GM21515 (cell line): ENCODE data around the gene EVX1.

Experiments used
- ATAC-seq: cut with Tn5 transposase; IDR thresholded peaks from one replicate; pipeline ENCODE4 v1.9.1; 2021; ENCODE audit not compliant: unreplicated experiment

Gene EVX1

DNA sequence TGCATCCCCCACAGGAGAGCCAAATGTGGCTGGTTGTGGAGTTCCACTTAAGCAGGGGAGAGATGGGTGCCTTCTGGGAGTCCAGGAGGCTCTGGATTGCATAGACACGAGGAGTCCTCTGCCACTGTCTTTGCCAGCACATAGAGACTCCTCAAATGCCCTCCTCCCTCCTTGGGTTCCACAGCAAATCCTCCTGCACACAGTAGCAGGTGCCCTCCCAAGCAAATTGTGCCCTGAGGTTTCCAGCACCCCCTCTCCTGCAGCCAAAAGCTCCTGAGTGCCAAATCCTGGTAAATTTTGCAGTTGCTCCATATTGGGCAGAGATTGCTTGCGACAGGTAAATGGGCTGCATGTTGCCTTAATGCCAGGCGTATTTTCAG is 5.8 kb downstream of the EVX1 start:
- no peak for ATAC-seq

DNA sequence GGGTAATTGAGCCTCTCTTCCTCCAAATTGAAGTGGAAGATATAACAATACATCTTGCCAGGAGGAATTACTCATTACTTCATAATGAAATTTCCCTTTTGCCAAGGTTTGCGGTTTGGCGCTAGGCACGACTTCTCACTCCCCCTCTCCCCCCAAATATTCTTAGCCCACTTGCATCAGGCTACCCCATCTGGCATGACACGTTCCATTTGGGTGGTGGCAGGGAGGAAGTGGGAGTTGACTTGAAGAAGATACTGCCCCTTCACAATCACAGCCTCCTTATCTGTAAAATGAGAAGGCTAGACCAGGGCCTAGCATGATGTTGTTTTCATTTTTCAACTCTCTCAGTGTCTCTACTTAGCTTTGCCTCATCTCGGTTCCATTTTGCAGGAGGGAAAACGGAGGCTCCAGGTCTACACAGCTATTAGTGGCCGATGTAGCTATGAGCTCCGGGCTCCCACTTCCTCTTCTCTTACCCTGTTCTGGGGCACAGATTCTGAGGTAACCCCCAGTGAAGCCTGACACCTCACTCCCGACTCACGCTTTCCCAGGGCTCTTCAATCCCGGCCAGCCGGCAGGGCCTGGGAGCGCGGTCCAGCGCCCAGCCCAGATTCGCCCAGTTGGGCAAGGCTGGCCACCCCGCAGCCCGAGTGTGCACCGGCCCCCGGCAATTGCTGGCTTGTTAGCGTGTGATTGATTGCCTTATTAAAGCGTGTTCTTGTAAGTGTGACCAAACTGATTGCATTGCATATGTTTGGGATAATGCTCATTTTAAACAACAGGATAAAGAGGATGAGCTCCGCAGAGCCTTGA is 6.5 kb downstream of the EVX1 start:
- no peak for ATAC-seq

DNA sequence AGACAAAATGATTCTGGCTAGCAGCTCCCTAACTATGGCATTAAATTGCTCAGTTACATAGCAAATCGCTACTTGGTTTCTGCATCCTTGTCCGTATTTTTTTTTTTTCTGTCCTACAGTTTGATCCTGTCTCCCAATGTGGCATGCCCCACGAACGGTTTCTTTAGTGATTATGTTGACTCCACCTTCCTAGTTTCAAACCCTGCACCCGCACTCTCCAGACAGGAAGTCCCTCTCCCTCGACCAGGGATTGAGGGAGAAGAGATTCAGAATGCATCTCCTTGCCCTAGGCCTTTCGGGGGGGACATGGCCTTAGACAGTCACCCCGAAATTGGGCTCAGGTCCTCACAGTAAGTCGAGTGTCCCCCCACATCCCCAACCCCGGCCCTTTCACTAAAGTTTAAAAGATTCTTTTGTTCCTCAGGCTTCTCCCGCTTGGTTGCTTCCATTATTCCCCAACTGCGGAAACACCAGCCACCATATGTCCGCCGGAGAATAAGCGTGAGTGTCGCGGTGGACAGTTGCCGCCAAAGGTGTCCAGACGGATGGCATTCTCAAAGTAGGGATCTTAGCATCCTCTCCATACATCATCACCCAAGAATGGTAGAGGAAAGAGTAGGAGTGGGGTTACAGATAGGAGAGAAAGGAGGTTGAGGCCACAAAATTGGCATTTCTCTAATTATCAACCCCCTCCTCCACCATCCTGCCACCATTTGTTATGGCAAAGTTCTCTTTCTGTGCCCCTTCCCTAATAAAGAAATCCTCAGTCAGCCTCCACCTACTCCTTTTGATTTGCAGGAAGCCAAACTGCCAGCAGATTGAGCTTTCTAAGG is 7.3 kb downstream of the EVX1 start:
- ATAC-seq = no peak

DNA sequence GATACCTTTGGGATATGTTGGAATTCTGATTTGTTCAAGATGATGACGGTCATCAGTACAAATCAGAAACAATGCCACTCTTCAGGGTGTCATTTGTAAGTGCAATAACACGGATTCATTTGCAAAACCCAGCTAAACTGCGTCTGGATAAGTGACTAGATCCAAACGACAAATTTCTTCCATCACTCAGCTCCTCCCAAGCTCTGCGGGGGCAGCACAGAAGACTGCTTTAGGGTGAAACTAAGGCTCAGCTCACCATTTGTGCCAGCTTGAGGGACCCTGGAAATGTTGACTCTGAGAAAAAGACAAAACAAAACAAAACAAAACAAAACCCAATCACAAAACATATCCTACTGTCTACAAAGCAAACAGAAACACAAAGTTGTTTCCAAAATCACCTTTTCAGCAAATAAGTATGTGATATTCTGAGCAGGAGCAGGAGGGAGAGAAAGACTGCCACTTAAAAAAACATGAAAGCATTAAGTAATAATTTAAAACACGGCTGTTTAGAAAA is 8.0 kb downstream of the EVX1 start:
- ATAC-seq = no peak

DNA sequence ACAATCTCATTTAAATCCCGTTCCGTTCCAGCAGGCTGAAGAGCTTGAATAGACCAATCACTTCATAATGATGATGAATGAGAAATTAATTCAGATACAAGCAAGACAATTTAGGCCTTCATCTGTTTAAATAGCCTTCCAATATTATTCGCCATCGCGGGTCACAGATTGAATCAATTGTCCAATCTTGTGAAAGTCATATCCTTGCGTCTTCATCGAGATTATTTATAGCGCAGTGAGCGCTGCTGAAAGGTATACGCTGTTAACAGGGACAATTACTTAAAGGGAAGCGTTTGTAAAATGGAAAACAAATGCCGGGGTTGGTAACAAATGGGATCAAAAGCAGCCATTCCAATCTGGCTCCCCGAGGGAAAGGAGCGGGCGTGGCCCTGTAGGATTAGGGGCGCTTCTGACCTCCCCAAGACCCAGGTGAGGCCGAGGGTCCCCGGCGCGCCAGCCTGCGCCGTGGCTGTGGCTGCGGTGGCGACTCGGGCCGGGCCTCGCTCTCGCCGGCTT is 8.6 kb downstream of the EVX1 start:
- ATAC-seq = no peak

DNA sequence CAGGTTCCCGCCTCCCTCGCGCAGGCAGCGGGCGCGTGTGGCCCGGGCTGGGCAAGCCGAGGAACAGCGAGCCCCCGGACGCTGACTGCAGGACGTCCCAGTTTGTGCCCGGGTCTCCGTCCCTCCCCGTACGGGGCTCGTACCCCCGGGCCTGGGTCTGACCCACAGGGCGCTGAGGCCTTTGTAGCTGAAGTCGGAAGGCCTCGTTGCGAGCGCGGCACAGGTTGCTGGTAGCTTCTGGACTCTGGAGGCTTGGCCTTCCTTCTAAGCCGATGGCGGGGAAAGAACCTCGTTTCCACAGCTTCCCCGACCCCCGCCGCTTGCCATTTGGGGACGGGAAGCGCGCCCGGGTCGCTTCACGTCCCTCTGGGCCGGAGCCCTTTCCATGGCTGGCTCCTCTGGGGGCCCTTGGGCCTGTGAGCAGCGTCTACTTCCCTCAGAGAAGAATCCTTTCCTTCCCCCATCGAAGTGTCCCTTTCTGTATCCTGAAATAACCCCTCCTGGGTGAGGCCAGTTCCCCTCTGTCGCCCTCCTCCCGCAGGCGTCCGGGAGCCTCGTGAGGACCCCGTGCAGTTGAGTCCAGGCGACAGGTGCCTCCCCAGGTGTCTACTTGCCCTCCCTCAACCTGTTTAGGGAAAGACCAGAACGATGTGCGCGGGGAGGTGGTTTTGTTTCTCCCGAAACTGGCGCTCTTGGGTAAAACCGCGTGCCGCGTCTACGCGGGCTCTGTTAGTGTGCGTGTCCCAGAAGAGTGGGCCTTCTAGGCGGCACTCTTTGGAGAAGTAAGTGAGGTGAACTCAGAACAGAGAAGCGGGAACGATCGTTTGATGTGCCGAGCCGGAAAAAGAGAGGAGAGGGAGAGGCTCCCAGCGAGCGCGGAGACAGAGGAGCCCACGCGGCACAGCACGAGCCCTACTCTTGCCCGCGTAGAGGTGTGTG is 9.3 kb downstream of the EVX1 start:
- no peak for ATAC-seq

DNA sequence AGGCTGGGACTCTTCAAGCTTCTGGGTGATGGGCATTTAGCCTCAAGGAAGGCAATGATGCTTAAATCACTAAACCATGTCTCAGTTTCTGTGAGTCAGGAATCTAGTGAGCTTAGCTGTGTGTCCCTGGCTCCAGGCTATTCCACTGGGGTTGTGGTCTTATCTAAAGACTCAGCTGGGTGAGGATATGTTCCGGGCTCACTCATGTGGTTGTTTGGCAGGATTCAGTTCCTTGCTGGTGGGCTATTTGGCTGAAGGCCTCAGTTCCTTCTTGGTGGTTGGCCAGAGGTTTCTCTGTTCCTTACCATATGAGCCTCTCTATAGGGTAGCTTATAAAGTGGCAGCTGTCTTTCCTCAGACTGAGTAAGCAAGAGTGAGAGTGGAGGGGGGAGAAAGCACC is 12.0 kb downstream of the EVX1 start:
- ATAC-seq = no peak

DNA sequence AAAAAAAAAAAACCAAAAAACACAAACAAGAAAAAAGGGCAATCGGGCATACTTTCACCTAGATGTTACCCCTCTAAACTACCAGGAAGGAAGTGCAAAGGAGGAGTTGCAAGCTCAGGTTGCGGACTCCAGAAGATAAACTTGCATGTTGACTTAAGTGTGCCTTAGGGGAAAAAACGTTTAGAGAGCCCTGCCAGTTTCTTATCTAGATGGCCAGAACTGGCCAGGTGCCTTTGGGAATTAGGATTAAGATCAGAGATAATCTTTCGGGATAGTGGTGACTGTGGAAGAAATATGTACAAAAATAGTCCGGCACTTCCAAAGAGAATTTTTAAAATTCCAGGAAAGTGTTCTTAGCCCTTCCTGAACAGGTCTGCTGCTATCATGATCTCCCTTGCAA is 17.6 kb downstream of the EVX1 start:
- ATAC-seq = no peak

DNA sequence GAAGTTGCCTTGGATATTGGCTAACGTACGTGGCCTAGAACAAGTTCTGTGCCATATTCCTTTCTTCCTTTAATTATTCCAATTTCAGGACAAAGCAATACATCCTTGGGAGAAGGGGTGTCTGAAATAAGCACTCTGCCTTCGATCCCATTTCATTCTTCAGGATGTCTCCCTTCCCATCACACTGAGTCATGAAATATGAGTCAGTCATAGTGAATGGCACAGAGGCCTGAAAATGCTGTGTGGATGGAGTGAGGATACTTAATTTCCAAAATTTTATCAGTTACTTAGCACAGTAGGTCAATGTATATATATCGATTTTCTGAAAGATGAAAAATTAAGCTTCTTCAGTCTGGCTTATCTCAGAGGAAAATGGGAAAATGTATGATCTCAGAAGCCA is 19.5 kb downstream of the EVX1 start:
- ATAC-seq = no peak

DNA sequence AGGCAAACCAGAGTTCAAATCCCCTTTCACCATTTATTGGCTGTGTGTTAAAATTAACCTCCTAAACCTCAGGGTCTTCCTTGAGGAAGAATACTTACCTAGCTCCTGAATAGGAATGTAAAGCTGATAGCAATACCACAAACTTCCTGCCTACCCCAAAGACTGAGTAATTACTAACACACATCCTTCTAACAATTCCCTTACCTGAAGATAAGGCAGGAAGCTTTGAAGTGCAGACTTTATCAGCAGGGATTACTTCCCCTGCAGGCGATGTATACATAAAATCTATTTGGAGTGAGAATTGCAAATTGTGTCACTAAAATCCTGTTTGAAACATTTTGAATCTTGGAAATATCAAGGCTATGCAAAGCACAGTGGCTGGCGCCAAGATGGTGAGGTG is 21.2 kb downstream of the EVX1 start:
- ATAC-seq = no peak

DNA sequence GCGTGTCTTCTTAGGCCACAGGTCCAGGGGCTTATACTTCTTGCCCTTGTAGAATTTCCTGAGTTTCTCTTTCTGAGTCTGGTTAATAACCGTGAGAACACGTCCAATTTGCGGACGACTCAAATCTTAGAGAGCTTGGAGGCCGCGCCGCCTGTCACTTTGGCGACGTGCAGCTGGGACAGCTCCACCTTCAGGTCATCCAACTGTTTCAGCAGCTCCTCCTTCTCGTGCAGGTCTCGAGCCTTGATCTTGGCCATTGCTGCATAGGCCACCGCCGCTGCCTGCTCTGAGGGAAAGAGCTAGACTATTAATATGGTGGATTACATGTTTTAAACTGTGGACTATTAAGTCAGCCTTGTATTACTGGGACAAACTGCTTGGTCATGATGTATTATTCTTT is 26.9 kb downstream of the EVX1 start:
- no peak for ATAC-seq

DNA sequence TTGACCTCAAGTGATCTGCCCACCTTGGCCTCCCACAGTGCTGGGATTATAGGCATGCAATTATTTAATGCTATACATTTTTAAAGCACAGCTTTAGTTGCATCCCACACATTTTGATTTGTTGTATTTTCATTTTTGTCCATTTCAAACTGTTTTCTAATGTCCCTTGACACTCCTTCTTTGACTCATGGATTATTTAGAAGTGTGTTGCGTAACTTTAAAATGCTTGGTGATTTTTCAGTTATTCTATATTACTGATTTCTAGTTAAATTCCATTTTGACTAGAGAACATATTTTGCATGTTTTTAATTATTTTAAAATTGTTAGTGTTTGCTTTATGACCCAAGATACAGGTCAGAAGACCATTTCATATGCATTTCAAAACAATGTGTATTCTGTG is 28.8 kb downstream of the EVX1 start:
- ATAC-seq = no peak

DNA sequence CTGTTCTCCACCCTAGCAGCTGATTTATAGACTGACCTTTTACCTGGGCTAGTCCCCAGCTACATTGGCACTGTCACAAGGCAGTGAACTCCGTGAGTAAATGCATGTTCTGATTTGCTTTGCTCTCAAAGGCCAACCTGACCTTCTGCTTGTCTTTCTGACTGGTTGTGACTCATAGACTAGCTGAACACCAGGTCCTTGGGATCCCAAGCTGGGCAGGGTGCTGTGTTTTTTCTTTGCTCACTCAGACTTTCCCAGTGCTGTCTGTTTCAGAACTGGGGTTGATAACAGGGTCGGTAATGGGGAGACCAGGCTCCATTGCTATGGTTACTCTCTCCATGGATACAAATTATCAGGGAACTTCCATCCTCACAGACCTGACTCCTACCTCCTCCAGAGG is 35.0 kb downstream of the EVX1 start:
- ATAC-seq = no peak

DNA sequence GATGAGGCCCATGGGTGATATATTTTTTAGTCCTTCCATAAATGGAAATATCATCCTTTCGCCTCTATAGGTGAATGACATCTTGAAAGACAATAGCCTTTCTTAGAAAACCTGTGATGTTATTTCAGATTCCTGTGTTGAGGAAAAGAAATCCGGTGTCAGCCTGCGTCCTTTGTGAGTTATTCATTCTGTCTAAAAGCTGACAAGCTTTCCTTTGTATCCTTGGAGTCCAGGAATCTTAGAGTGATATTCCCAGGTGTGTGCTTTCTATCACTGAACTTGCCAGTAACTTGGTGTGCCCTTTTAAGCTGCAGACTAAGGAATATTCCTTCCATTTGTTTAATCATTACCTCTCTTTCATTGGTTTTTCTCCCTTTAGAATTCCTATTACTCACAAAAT is 41.0 kb downstream of the EVX1 start:
- no peak for ATAC-seq

DNA sequence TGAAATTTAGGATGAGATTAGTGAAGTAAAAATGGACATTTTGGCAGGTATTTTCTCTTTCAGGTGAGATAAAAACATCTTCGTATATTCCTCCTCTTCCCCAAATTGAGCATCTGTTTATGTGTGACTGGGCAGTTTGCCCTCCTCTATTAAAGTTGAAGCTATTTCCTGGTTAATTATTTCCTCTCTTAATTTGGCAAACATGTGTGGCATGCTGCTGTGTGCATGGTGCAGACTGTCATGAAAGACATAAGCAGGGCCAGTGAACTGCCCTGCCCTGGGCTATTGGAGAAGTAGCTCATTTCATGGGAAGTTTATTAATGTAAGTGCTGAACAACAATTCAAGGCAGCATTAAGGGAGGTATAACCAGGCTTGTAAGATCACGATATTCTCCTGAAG is 52.6 kb downstream of the EVX1 start:
- no peak for ATAC-seq

DNA sequence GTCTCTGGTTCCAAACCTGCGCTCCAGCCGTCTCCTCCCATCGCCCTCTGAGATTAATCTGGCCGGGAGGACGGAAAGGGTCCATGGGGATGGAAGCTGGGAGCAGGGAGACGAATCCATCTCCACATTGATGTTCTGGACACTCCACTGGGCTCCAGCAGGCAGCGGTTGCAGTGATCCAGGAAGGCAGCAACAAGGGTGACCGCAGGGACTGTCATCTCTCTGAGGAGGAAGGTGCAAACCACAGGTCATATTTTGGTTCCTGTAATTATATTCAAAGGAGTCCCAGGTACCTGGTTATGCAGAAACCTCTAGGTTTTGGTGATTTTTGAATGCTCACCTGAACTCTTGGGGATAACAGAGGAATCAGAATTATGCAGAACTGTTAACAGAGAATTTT is 54.8 kb downstream of the EVX1 start:
- no peak for ATAC-seq
